Gastrocnemius medialis (tissue), 4 donors: ENCODE results near the gene MED27. TPM values are rescaled to one million over a fixed set of nuclear protein-coding genes. Genes with fewer than 3 reads are reported as not detected.

Experiments used
- ATAC-seq, 2 donors: fragments of 150-250 bp; one replicate each; pipeline ENCODE4 v1.9.1; 2016
- DNase-seq, 2 donors: peaks; one replicate each; pipeline ENCODE4 v3.0.0-alpha.2; 2019
- H3K27ac ChIP-seq, 4 donors: fragments of 200-600 bp; sonication (generic); 1 replicate in 1 of 4; 2 replicates in 3 of 4; pipeline ENCODE4 v1.5.1; 2016 to 2018; ENCODE audit warnings: mild to moderate bottlenecking in 2 of 4, moderate library complexity in 1 of 4
- H3K27me3 ChIP-seq, 3 donors: fragments of 200-600 bp; sonication (generic) in 2 of 3; 1 replicate in 1 of 3; 2 replicates in 2 of 3; pipeline versions ENCODE4 v1.5.1 to v1.6.0; 2016 to 2019; ENCODE audit warnings: mild to moderate bottlenecking in 1 of 3, moderate library complexity in 1 of 3
- H3K36me3 ChIP-seq, 2 donors: fragments of 200-600 bp; sonication (generic) in 1 of 2; one replicate each; pipeline ENCODE4 v1.5.1; 2017 to 2018
- H3K4me1 ChIP-seq, 2 donors: fragments of 200-600 bp; sonication (generic) in 1 of 2; one replicate each; pipeline ENCODE4 v1.5.1; 2016 to 2017; ENCODE audit warnings: mild to moderate bottlenecking in 2 of 2
- H3K4me3 ChIP-seq, 4 donors: fragments of 200-600 bp; sonication (generic) in 3 of 4; 1 replicate in 1 of 4; 2 replicates in 3 of 4; pipeline ENCODE4 v1.5.1; 2016 to 2019; ENCODE audit warnings: mild to moderate bottlenecking in 2 of 4
- H3K9me3 ChIP-seq, 3 donors: fragments of 200-600 bp; sonication (generic) in 2 of 3; 1 replicate in 1 of 3; 2 replicates in 2 of 3; pipeline ENCODE4 v1.5.1; 2016 to 2019
- CTCF ChIP-seq, 5 experiments: fragments of 450-650 bp in 3 of 5; fragments of 200-600 bp in 2 of 5; sonication (generic) in 2 of 5; IDR thresholded peaks in 4 of 5; conservative IDR thresholded peaks in 1 of 5; 1 replicate in 4 of 5; 2 replicates in 1 of 5; pipeline ENCODE4 v1.5.1; 2016 to 2019; ENCODE audit warnings: antibody characterized with exemption in 5 of 5, mild to moderate bottlenecking in 3 of 5, moderate library complexity in 3 of 5
- POLR2A ChIP-seq, 2 donors: fragments of 450-650 bp; IDR thresholded peaks; one replicate each; pipeline ENCODE4 v1.6.1; 2017; ENCODE audit warnings: antibody characterized with exemption in 2 of 2, mild to moderate bottlenecking in 2 of 2, moderate library complexity in 2 of 2
- in situ Hi-C, 4 donors: fragments of 200-750 bp; cut with MboI; loops; one replicate each; pipeline versions ENCODE4 v1.15.0 to v1.8.0; 2017; ENCODE audit warnings: low sequenced_read_pairs in 4 of 4
- intact Hi-C: fragments of 100-400 bp; cut with DNase I; formaldehyde crosslinking; loops from one replicate; pipeline ENCODE4 v1.15.1; 2023; ENCODE audit warnings: low total_unique reads
- total RNA-seq, 4 donors: library from RNA; depleted of rRNA; stranded (reverse); fragments of >200 nt; gene quantifications; one replicate each; pipeline versions ENCODE4 v1.1.0 to v1.2.3, GENCODE V29; 2016

MED27 gene
- total RNA-seq, 4 donors from 2014 or later = 11.6 to 20.3 (median 13.9) TPM

- no peak overlapping the region for H3K27ac ChIP-seq
- no peaks in the 10 kb centered on the region for H3K36me3 ChIP-seq
- ATAC-seq (no peak), DNase-seq (no peak)
- no peak overlapping the region for H3K4me3 ChIP-seq
- TF ChIP-seq CTCF (IDR thresholded peaks at IDR 0.05 in 4 of 5, conservative IDR thresholded peaks at IDR 0.05 in 1 of 5) = no peak
- no peak for TF ChIP-seq POLR2A (IDR thresholded peaks at IDR 0.05)
- H3K9me3 ChIP-seq = no peaks in the 10 kb centered on the region
- in situ Hi-C loops (no loop called here), intact Hi-C loops (no loop called here)
- peaks cover 10 to 11% of the 10 kb centered on the region in 2 donors for H3K4me1 ChIP-seq
- no peaks in the 10 kb centered on the region for H3K27me3 ChIP-seq
These were observed 85.1 kb downstream of the MED27 start for GRCh38 chr9:131994364-131995125.

- DNase-seq (no peak), ATAC-seq (no peak)
- peaks cover 7 to 10% of the 10 kb centered on the region in 2 donors for H3K4me1 ChIP-seq
- intact Hi-C loops (no loop called here), in situ Hi-C loops (no loop called here)
- no peaks in the 10 kb centered on the region for H3K36me3 ChIP-seq
- TF ChIP-seq CTCF (IDR thresholded peaks at IDR 0.05 in 4 of 5, conservative IDR thresholded peaks at IDR 0.05 in 1 of 5) = no peak
- TF ChIP-seq POLR2A (IDR thresholded peaks at IDR 0.05) = no peak
- H3K27ac ChIP-seq = no peak overlapping the region
- no peak overlapping the region for H3K4me3 ChIP-seq
- no peaks in the 10 kb centered on the region for H3K27me3 ChIP-seq
- no peaks in the 10 kb centered on the region for H3K9me3 ChIP-seq
These were observed 86.6 kb downstream of the MED27 start for GRCh38 chr9:131992906-131993657.

GRCh38 chr9:131987232-131987631 lies 92.4 kb downstream of the MED27 start:
- intact Hi-C loops = no loop called here
- Histone ChIP-seq H3K9me3 (no peaks in the 10 kb centered on the region), H3K27me3 (no peaks in the 10 kb centered on the region), H3K36me3 (no peaks in the 10 kb centered on the region), H3K4me1 (no peaks in the 10 kb centered on the region), H3K27ac (no peak overlapping the region), H3K4me3 (no peak overlapping the region)
- ATAC-seq (no peak), DNase-seq (no peak)
- in situ Hi-C loops = no loop called here
- TF ChIP-seq CTCF (IDR thresholded peaks at IDR 0.05 in 4 of 5, conservative IDR thresholded peaks at IDR 0.05 in 1 of 5) (no peak), POLR2A (IDR thresholded peaks at IDR 0.05) (no peak)

- no peak for ATAC-seq
- Histone ChIP-seq H3K9me3 (no peaks in the 10 kb centered on the region), H3K4me1 (peaks cover 1 to 5% of the 10 kb centered on the region in 2 donors), H3K27me3 (no peaks in the 10 kb centered on the region), H3K27ac (no peak overlapping the region), H3K4me3 (no peak overlapping the region), H3K36me3 (no peaks in the 10 kb centered on the region)
- no peak for TF ChIP-seq CTCF (IDR thresholded peaks at IDR 0.05 in 4 of 5, conservative IDR thresholded peaks at IDR 0.05 in 1 of 5)
- TF ChIP-seq POLR2A (IDR thresholded peaks at IDR 0.05) = no peak
- no peak for DNase-seq
- in situ Hi-C loops = no loop called here
- intact Hi-C loops = no loop called here
These were observed 93.1 kb downstream of the MED27 start for GRCh38 chr9:131986576-131986975.
